HepG2 (cell line): ENCODE measurements around the gene IFIT5. TPM values are rescaled to one million over a fixed set of nuclear protein-coding genes. Genes with fewer than 3 reads are reported as not detected.

Experiments used
- ATAC-seq: fragments of 200-7000 bp; cut with Tn5 transposase; 3 replicates; pipeline ENCODE4 v1.9.1; 2020; ENCODE audit warnings: mild to moderate bottlenecking, moderate library complexity
- BruUV-seq: library from RNA; stranded (reverse); fragments of 400-500 nt; replicated peaks from 2 replicates; lab custom pipeline; 2021; lab: Mats Ljungman, UMichigan
- CTCF ChIA-PET: fragments of 300-600 bp; formaldehyde crosslinking; extraction: SDS; loops from one replicate; lab custom pipeline; 2021; ENCODE audit warnings: low total read pairs, inconsistent platforms, low intra/inter-chr PET ratio; lab: Yijun Ruan, JAX
- POLR2A ChIA-PET: fragments of 350-600 bp; sonication (Branson Sonifier 250); formaldehyde crosslinking; loops from one replicate; lab custom pipeline; 2020; ENCODE audit warnings: antibody characterized with exemption, inconsistent platforms; lab: Yijun Ruan, JAX
- DNase-seq: peaks from one replicate; pipeline ENCODE4 v3.0.0-alpha.2; 2015; ENCODE audit warnings: low spot score
- FAIRE-seq: peaks from 3 replicates; lab custom pipeline; 2011; peaks lifted over from hg19 to GRCh38; lab: Jason Lieb, UNC
- H2AFZ ChIP-seq: one replicate; pipeline ENCODE4 v1.6.1; 2011; ENCODE audit warnings: low read length, inconsistent platforms
- H3K27ac ChIP-seq: fragments of 300-600 bp; 3 replicates; pipeline ENCODE4 v1.8.0; 2011; ENCODE audit warnings: mixed run types, mild to moderate bottlenecking, mixed read lengths, low read length, inconsistent platforms; ENCODE audit not compliant: insufficient read depth; ENCODE audit errors: extremely low read length
- H3K27me3 ChIP-seq, 2 experiments: fragments of 200-600 bp in 1 of 2; 2 replicates in 1 of 2; 3 replicates in 1 of 2; pipeline versions ENCODE4 v1.6.0 to v1.8.0; 2011; ENCODE audit warnings: low read length in 2 of 2, mild to moderate bottlenecking in 2 of 2, moderate library complexity in 2 of 2, inconsistent platforms in 1 of 2; ENCODE audit not compliant: insufficient read depth in 2 of 2, control insufficient read depth in 1 of 2
- H3K36me3 ChIP-seq, 2 experiments: fragments of 200-600 bp in 1 of 2; replicated peaks in 1 of 2; 2 replicates in 1 of 2; 3 replicates in 1 of 2; pipeline versions ENCODE4 v1.5.1 to v1.8.0; 2011; ENCODE audit warnings: low read length in 2 of 2, inconsistent platforms in 1 of 2; ENCODE audit not compliant: insufficient read depth in 2 of 2, control insufficient read depth in 1 of 2
- H3K4me1 ChIP-seq: 2 replicates; pipeline ENCODE4 v1.5.1; 2012; ENCODE audit warnings: low read length, inconsistent platforms; ENCODE audit not compliant: insufficient read depth
- H3K4me2 ChIP-seq: 2 replicates; pipeline ENCODE4 v1.6.0; 2011; ENCODE audit warnings: low read depth, low read length, inconsistent platforms
- H3K4me3 ChIP-seq, 3 experiments: fragments of 200-600 bp in 1 of 3; sonication (generic), shearing (Covaris generic) in 1 of 3; replicated peaks in 1 of 3; 2 replicates each; pipeline ENCODE4 v1.5.1; 2011 to 2016; ENCODE audit warnings: low read length in 3 of 3, inconsistent platforms in 2 of 3, low read depth in 2 of 3, mild to moderate bottlenecking in 2 of 3, control low read depth in 1 of 3, mixed read lengths in 1 of 3; ENCODE audit not compliant: insufficient read depth in 1 of 3
- H3K79me2 ChIP-seq: one replicate; pipeline ENCODE4 v1.6.1; 2011; ENCODE audit warnings: low read length, inconsistent platforms; ENCODE audit not compliant: insufficient read depth
- H3K9ac ChIP-seq: 2 replicates; pipeline ENCODE4 v1.6.0; 2011; ENCODE audit warnings: mild to moderate bottlenecking, low read depth, low read length, inconsistent platforms; ENCODE audit not compliant: insufficient read depth
- H3K9me3 ChIP-seq: 2 replicates; pipeline ENCODE4 v1.5.1; 2012; ENCODE audit warnings: mild to moderate bottlenecking, low read length
- H4K20me1 ChIP-seq: 2 replicates; pipeline ENCODE4 v1.6.0; 2011; ENCODE audit warnings: inconsistent platforms, mild to moderate bottlenecking, low read length, moderate library complexity; ENCODE audit not compliant: insufficient read depth
- ARNTL ChIP-seq: sonication (generic); formaldehyde crosslinking; IDR thresholded peaks from 2 replicates; pipeline ENCODE4 v1.4.0; 2020; ENCODE audit warnings: mild to moderate bottlenecking, missing genetic modification reagents
- ELF1 ChIP-seq: sonication (generic); formaldehyde crosslinking; IDR thresholded peaks from 2 replicates; pipeline ENCODE4 v1.4.0; 2020; ENCODE audit warnings: missing genetic modification reagents
- FOSL2 ChIP-seq: sonication (generic); formaldehyde crosslinking; IDR thresholded peaks from 2 replicates; pipeline ENCODE4 v1.4.0; 2020; ENCODE audit warnings: missing genetic modification reagents
- FOXK1 ChIP-seq: sonication (generic); formaldehyde crosslinking; IDR thresholded peaks from 2 replicates; pipeline ENCODE4 v1.4.0; 2020; ENCODE audit warnings: low read depth, missing genetic modification reagents, borderline replicate concordance
- MTA1 ChIP-seq: sonication (generic); formaldehyde crosslinking; IDR thresholded peaks from 2 replicates; pipeline ENCODE4 v1.4.0; 2020; ENCODE audit warnings: missing genetic modification reagents, mild to moderate bottlenecking, borderline replicate concordance
- MYC ChIP-seq: sonication (generic); formaldehyde crosslinking; IDR thresholded peaks from 2 replicates; pipeline ENCODE4 v1.9.0; 2021; ENCODE audit warnings: missing genetic modification reagents, borderline replicate concordance
- NFATC3 ChIP-seq: sonication (generic); formaldehyde crosslinking; IDR thresholded peaks from 2 replicates; pipeline ENCODE4 v1.5.1; 2020; ENCODE audit warnings: mild to moderate bottlenecking, missing genetic modification reagents
- REXO4 ChIP-seq: sonication (generic); formaldehyde crosslinking; IDR thresholded peaks from 2 replicates; pipeline ENCODE4 v1.8.0; 2022; ENCODE audit warnings: missing genetic modification reagents, mild to moderate bottlenecking, borderline replicate concordance
- RFXANK ChIP-seq: IDR thresholded peaks from 2 replicates; pipeline ENCODE4 v1.6.1; 2016
- RXRA ChIP-seq: sonication (generic); formaldehyde crosslinking; IDR thresholded peaks from 2 replicates; pipeline ENCODE4 v1.5.1; 2020; ENCODE audit warnings: missing genetic modification reagents
- SIX1 ChIP-seq: sonication (generic); formaldehyde crosslinking; IDR thresholded peaks from 2 replicates; pipeline ENCODE4 v1.4.0; 2020; ENCODE audit warnings: missing genetic modification reagents, borderline replicate concordance
- ZNF292 ChIP-seq: sonication (generic); formaldehyde crosslinking; IDR thresholded peaks from 2 replicates; pipeline ENCODE4 v1.8.1; 2022; ENCODE audit warnings: mild to moderate bottlenecking, low read depth, missing genetic modification reagents, borderline replicate concordance
- ZNF704 ChIP-seq: sonication (generic); formaldehyde crosslinking; IDR thresholded peaks from 2 replicates; pipeline ENCODE4 v1.8.1; 2023; ENCODE audit warnings: mild to moderate bottlenecking, inconsistent platforms, moderate library complexity, missing genetic modification reagents, borderline replicate concordance
- ZNF749 ChIP-seq: sonication (generic); formaldehyde crosslinking; IDR thresholded peaks from 2 replicates; pipeline ENCODE4 v1.8.0; 2022; ENCODE audit warnings: mild to moderate bottlenecking, missing genetic modification reagents, moderate library complexity, borderline replicate concordance
- ZNF768 ChIP-seq: sonication (generic); formaldehyde crosslinking; IDR thresholded peaks from 2 replicates; pipeline ENCODE4 v1.4.0; 2020; ENCODE audit warnings: missing genetic modification reagents
- WGBS: methylation state at CpG from one replicate; pipeline ENCODE4 v1.1.6; 2017; ENCODE audit warnings: low lambda C conversion rate; 5-methylcytosine and 5-hydroxymethylcytosine counted together
- in situ Hi-C: cut with HindIII; loops from 2 replicates; pipeline ENCODE4 v1.10.0; 2017; ENCODE audit warnings: low pct_unique_long_range_greater_than_20kb; ENCODE audit not compliant: extremely low pct_ligation_motif_present
- intact Hi-C: fragments of 100-400 bp; cut with micrococcal nuclease; formaldehyde crosslinking; loops from one replicate; pipeline ENCODE4 v1.10.0; 2022; ENCODE audit not compliant: unreplicated experiment
- polyA plus RNA-seq, 8 experiments: library from polyadenylated mRNA; depleted of rRNA in 3 of 8; stranded (reverse) in 7 of 8; unstranded in 1 of 8; fragments of >200 nt; fragmentation: Illumina TruSeq in 4 of 8; extraction: Trizol in 4 of 8; gene quantifications; 2 replicates each; pipeline versions ENCODE4 v1.2.1 to v1.2.3, GENCODE V29; 2011 to 2016; ENCODE audit warnings: low read depth in 4 of 8, missing spikeins in 1 of 8, mixed read lengths in 1 of 8; ENCODE audit not compliant: insufficient read depth in 1 of 8
- total RNA-seq, 5 experiments: library from RNA; depleted of rRNA; stranded (reverse); fragments of >200 nt; fragmentation: Illumina TruSeq; extraction: Trizol; gene quantifications; 2 replicates each; pipeline ENCODE4 v1.2.3, GENCODE V29; 2016; ENCODE audit warnings: low read depth in 1 of 5
- TF ChIP-seq, protein P1 (sequence below): sonication (generic); formaldehyde crosslinking; IDR thresholded peaks from 2 replicates; pipeline ENCODE4 v1.8.0; 2022; ENCODE audit warnings: mild to moderate bottlenecking, missing genetic modification reagents, moderate library complexity

The IFIT5 gene
- total and polyA plus RNA-seq, 2 of the 13 experiments (the other 11 are each of a cell fraction or from before 2014, with no cell fraction given), result 2.2 to 8.3 TPM

GRCh38 chr10:89458784-89459183 lies 44.4 kb downstream of the IFIT5 start:
- Histone ChIP-seq H3K27me3 (no peaks in the 10 kb centered on the region), H3K9ac (no peak overlapping the region), H3K4me2 (no peak overlapping the region), H2AFZ (no peak overlapping the region), H3K9me3 (no peaks in the 10 kb centered on the region), H3K79me2 (no peaks in the 10 kb centered on the region), H3K36me3 (no peaks in the 10 kb centered on the region), H3K4me1 (no peaks in the 10 kb centered on the region), H3K27ac (no peak overlapping the region), H3K4me3 (no peak overlapping the region), H4K20me1 (no peaks in the 10 kb centered on the region)
- WGBS, result 3% methylated on average over 1 of the region's 1 CpG
- FAIRE-seq (no peak), DNase-seq (no peak), ATAC-seq (no peak)
- intact Hi-C loops (no loop called here), in situ Hi-C loops (no loop called here)
- POLR2A ChIA-PET, result no interaction called here
- no peak for TF ChIP-seq MTA1 (CRISPR knock-in tag)
- no peak for TF ChIP-seq ARNTL
- TF ChIP-seq ZNF749 (CRISPR knock-in tag), result no peak
- TF ChIP-seq ZNF704 (CRISPR knock-in tag), result no peak
- TF ChIP-seq MYC (CRISPR knock-in tag), result no peak
- TF ChIP-seq FOSL2 (CRISPR knock-in tag), result no peak
- no peak for TF ChIP-seq ZNF292 (CRISPR knock-in tag)
- TF ChIP-seq SIX1 (CRISPR knock-in tag), result no peak
- no peak for TF ChIP-seq RXRA (CRISPR knock-in tag)
- no peak for TF ChIP-seq ZNF768 (CRISPR knock-in tag)
- TF ChIP-seq, protein P1, sequence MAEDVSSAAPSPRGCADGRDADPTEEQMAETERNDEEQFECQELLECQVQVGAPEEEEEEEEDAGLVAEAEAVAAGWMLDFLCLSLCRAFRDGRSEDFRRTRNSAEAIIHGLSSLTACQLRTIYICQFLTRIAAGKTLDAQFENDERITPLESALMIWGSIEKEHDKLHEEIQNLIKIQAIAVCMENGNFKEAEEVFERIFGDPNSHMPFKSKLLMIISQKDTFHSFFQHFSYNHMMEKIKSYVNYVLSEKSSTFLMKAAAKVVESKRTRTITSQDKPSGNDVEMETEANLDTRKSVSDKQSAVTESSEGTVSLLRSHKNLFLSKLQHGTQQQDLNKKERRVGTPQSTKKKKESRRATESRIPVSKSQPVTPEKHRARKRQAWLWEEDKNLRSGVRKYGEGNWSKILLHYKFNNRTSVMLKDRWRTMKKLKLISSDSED (CRISPR knock-in tag), result no peak
- no peak for TF ChIP-seq FOXK1 (CRISPR knock-in tag)
- no peak for TF ChIP-seq REXO4
- no peak for TF ChIP-seq NFATC3
- no peak for TF ChIP-seq RFXANK (CRISPR knock-in tag)
- TF ChIP-seq ELF1 (CRISPR knock-in tag), result no peak
- CTCF ChIA-PET, result no interaction called here
- no TSS peak for BruUV-seq
